CD8-positive, alpha-beta memory T cell (primary cell): ENCODE data around the gene ZNRF3. TPM values are rescaled to one million over a fixed set of nuclear protein-coding genes. Genes with fewer than 3 reads are reported as not detected.

Experiments used
- CTCF ChIA-PET: fragments of 350-600 bp; sonication (Branson Sonifier 250); formaldehyde crosslinking; loops from one replicate; lab custom pipeline; 2021; ENCODE audit warnings: antibody characterized with exemption; lab: Charles Lee
- POLR2A ChIA-PET: fragments of 350-600 bp; sonication (Branson Sonifier 250); formaldehyde crosslinking; loops from one replicate; lab custom pipeline; 2021; ENCODE audit warnings: antibody characterized with exemption; lab: Charles Lee
- DNase-seq, 5 donors: peaks; one replicate each; pipeline versions ENCODE4 v3.0.0 to v3.0.0-alpha.2; 2020 to 2022; ENCODE audit warnings: mixed read lengths in 1 of 5
- H3K27ac ChIP-seq: one replicate; pipeline ENCODE4 v1.7.0; 2013; ENCODE audit warnings: low read depth, mild to moderate bottlenecking, low read length, moderate library complexity
- H3K27me3 ChIP-seq: 2 replicates; pipeline ENCODE4 v1.7.0; 2013; ENCODE audit warnings: low read length, mild to moderate bottlenecking; ENCODE audit not compliant: insufficient read depth, poor library complexity, severe bottlenecking
- H3K36me3 ChIP-seq: 2 replicates; pipeline ENCODE4 v1.7.0; 2013; ENCODE audit warnings: mild to moderate bottlenecking, low read length, moderate library complexity; ENCODE audit not compliant: insufficient read depth
- H3K4me1 ChIP-seq: 2 replicates; pipeline ENCODE4 v1.7.0; 2013; ENCODE audit warnings: mild to moderate bottlenecking, low read length, moderate library complexity; ENCODE audit not compliant: insufficient read depth
- H3K4me3 ChIP-seq: 2 replicates; pipeline ENCODE4 v1.7.0; 2013; ENCODE audit warnings: mild to moderate bottlenecking, low read length
- H3K9me3 ChIP-seq: 2 replicates; pipeline ENCODE4 v1.7.0; 2013; ENCODE audit warnings: mild to moderate bottlenecking, low read length
- H3K27ac Mint-ChIP-seq, 8 donors: one replicate each; pipeline ENCODE4 v1.8.0; 2020 to 2021; ENCODE audit warnings: mixed read lengths in 8 of 8, mild to moderate bottlenecking in 6 of 8, inconsistent platforms in 3 of 8, moderate library complexity in 3 of 8
- H3K27me3 Mint-ChIP-seq, 2 donors: one replicate each; pipeline ENCODE4 v1.8.0; 2020 to 2021; ENCODE audit warnings: mixed read lengths in 2 of 2, mild to moderate bottlenecking in 1 of 2, moderate library complexity in 1 of 2
- H3K36me3 Mint-ChIP-seq, 3 donors: one replicate each; pipeline ENCODE4 v1.8.0; 2020 to 2021; ENCODE audit warnings: mixed read lengths in 3 of 3, inconsistent platforms in 1 of 3, mild to moderate bottlenecking in 1 of 3
- H3K4me1 Mint-ChIP-seq, 3 donors: one replicate each; pipeline ENCODE4 v1.8.0; 2020 to 2021; ENCODE audit warnings: mixed read lengths in 3 of 3, inconsistent platforms in 1 of 3, mild to moderate bottlenecking in 1 of 3
- H3K4me3 Mint-ChIP-seq, 7 donors: one replicate each; pipeline ENCODE4 v1.8.0; 2020 to 2021; ENCODE audit warnings: mixed read lengths in 7 of 7, mild to moderate bottlenecking in 6 of 7, moderate library complexity in 4 of 7, inconsistent platforms in 2 of 7
- H3K9me3 Mint-ChIP-seq, 5 donors: one replicate each; pipeline ENCODE4 v1.8.0; 2020 to 2022; ENCODE audit warnings: mixed read lengths in 5 of 5, mild to moderate bottlenecking in 3 of 5, moderate library complexity in 2 of 5, inconsistent platforms in 1 of 5
- polyA plus RNA-seq: library from polyadenylated mRNA; unstranded; fragments of 300-500 nt; fragmentation: Illumina TruSeq; gene quantifications from one replicate; pipeline ENCODE4 v1.2.3, GENCODE V29; 2021
- total RNA-seq, 2 experiments: library from RNA; stranded (reverse); gene quantifications; one replicate each; pipeline ENCODE4 v1.2.3, GENCODE V29; 2021

The ZNRF3 gene
- total and polyA plus RNA-seq, 3 experiments from 2014 or later = 0.35 to 1.2 (median 1.0) TPM

DNA sequence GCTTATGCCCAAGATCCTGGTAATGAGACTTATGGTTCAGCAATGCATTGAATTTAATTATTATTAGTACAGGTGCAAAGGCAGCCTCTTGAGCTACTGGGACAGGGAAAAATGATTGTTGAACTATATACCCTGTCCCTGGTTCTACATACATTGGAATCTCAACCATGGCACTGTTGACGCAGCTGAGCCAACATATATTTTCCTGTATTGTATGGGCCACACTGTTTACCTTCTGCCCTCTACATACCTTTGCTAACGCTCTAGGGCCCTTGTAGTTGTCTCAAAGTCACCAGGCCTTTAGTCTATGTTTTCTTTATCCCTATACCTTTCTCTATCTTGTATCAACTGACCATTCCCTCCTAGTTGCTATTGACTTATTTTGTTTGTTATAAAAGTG is 212.1 kb downstream of the ZNRF3 start:
- Mint-ChIP-seq H3K9me3 (no peaks in the 10 kb centered on the region), H3K27ac (no peak overlapping the region), H3K36me3 (no peaks in the 10 kb centered on the region), H3K4me3 (no peak overlapping the region), H3K27me3 (peaks cover 15 to 21% of the 10 kb centered on the region in 2 donors), H3K4me1 (no peaks in the 10 kb centered on the region)
- POLR2A ChIA-PET = no interaction called here
- no peak overlapping the region for H3K4me3 ChIP-seq
- CTCF ChIA-PET = no interaction called here
- H3K27ac ChIP-seq = no peak overlapping the region
- no peak for DNase-seq
- no peaks in the 10 kb centered on the region for H3K27me3 ChIP-seq
- H3K4me1 ChIP-seq = no peaks in the 10 kb centered on the region
- no peaks in the 10 kb centered on the region for H3K36me3 ChIP-seq
- no peaks in the 10 kb centered on the region for H3K9me3 ChIP-seq

DNA sequence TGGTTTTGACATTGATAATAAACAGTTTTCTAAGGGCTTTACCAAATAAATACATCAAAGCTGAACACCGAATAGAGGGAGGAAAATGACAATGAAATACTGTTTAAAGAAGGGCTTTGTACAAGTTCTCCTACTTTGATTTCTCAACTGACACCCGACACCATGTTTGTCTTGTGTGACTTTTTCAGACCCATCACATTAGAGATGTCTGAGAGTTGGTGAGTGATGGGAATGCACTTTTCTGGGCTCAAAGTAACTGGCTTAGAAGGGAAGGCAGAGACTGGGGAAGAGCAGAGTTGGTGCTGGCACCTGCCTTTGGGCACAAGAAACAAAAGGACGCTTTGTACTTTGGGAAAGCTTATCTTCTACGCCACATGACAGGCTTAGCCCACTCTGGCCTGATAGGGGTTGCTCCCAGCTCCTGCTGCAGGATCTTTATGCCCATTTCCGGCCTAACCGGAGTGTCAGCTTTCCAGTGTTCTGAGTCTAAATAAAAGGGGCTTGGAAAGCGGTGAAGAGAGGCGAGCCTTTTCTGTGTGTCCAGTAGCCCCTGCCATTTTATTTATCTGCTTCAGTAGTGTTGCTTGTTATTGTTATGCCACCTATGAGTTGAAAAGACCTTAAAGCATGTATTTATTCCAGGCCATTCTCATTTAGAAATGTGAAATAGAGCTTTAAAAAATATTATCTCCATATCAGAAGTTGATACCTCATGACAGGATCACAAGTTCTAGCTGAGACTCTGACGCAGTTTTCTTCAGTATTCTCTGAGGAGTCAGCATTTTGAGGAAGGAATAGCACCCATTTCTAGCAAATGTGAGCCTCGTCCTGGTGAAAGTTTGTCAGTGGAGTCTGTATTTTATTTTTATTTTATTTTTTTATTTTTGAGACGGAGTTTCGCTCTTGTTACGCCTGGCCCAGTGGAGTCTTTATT is 213.6 kb downstream of the ZNRF3 start:
- no peaks in the 10 kb centered on the region for H3K4me1 ChIP-seq
- H3K9me3 Mint-ChIP-seq = no peaks in the 10 kb centered on the region
- H3K27ac ChIP-seq = peak overlapping the region; percentile 54
- H3K4me1 Mint-ChIP-seq = no peaks in the 10 kb centered on the region
- no peak overlapping the region for H3K27ac Mint-ChIP-seq
- H3K4me3 Mint-ChIP-seq = no peak overlapping the region
- H3K9me3 ChIP-seq = no peaks in the 10 kb centered on the region
- H3K36me3 ChIP-seq = no peaks in the 10 kb centered on the region
- ChIA-PET POLR2A (no interaction called here), CTCF (no interaction called here)
- peaks cover 13 to 15% of the 10 kb centered on the region in 2 donors for H3K27me3 Mint-ChIP-seq
- no peak for DNase-seq
- no peaks in the 10 kb centered on the region for H3K36me3 Mint-ChIP-seq
- H3K27me3 ChIP-seq = no peaks in the 10 kb centered on the region
- no peak overlapping the region for H3K4me3 ChIP-seq

DNA sequence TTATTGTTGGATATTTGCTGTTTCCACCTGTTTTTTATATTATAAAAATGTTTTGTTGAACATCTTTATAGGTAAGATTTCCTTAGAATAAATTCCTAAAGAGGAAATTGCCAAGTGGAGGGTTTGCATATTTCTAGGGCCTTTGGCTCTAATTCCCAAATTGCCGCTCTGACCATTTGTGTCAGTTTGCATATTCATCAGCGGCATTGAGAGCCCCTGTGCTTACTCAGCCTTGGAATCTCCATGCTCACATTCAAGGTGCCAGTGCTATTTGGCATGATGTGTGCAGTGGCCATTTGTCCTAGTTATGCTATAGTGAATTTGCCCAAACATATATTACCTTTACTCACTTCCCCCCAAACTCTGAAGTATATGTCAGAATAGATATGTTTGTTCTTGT is 214.9 kb downstream of the ZNRF3 start:
- Histone ChIP-seq H3K27me3 (no peaks in the 10 kb centered on the region), H3K27ac (no peak overlapping the region), H3K4me1 (no peaks in the 10 kb centered on the region), H3K9me3 (no peaks in the 10 kb centered on the region), H3K4me3 (no peak overlapping the region), H3K36me3 (no peaks in the 10 kb centered on the region)
- CTCF ChIA-PET = no interaction called here
- no peak overlapping the region for H3K4me3 Mint-ChIP-seq
- no peaks in the 10 kb centered on the region for H3K4me1 Mint-ChIP-seq
- H3K36me3 Mint-ChIP-seq = no peaks in the 10 kb centered on the region
- POLR2A ChIA-PET = no interaction called here
- H3K9me3 Mint-ChIP-seq = no peaks in the 10 kb centered on the region
- peaks cover 9% of the 10 kb centered on the region in 2 donors for H3K27me3 Mint-ChIP-seq
- DNase-seq = no peak
- H3K27ac Mint-ChIP-seq = no peak overlapping the region

DNA sequence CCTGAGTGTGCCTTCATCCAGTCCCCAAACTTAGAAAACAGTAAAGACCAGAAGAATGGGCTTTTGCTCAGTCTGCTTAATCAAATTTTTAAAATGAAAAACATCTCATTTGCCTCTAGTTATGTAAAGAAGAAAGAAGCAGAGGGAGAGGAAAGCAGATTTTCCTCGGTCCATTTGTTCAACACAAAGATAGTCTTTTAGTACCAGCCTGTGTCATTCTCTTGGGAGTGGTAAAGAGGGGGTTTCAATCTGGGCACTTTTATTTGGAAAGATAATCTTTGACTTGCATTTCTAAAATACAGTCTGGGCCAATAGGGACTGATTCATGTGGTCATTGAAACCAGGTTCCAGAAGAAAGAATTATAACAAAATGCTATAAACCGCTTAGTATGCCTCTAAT is 218.9 kb downstream of the ZNRF3 start:
- Histone ChIP-seq H3K27ac (no peak overlapping the region), H3K4me3 (no peak overlapping the region), H3K27me3 (no peaks in the 10 kb centered on the region), H3K4me1 (no peaks in the 10 kb centered on the region), H3K36me3 (no peaks in the 10 kb centered on the region), H3K9me3 (no peaks in the 10 kb centered on the region)
- Mint-ChIP-seq H3K9me3 (no peaks in the 10 kb centered on the region), H3K27ac (no peak overlapping the region), H3K4me3 (no peak overlapping the region), H3K4me1 (no peaks in the 10 kb centered on the region), H3K27me3 (peaks cover 5 to 13% of the 10 kb centered on the region in 2 donors), H3K36me3 (no peaks in the 10 kb centered on the region)
- DNase-seq = no peak
- ChIA-PET CTCF (no interaction called here), POLR2A (no interaction called here)

DNA sequence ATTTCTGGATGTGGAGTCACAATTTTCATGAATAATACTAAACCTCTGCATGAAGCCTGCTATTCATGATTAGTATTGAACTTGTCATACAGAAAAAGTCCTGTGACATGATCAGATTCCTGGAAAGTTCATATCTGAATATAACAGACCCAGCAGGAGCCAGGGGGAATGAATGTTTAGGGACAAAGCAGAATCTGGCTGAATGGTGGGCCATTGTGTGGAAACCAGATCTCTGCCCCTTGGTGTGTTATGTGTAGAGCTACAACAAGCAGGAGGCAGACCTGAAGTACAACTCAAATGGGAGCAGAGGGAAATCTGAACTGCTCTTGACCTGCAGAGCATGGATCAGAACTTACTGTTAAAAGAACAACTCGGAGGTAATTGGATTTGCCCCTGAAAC is 219.7 kb downstream of the ZNRF3 start:
- Mint-ChIP-seq H3K27me3 (peaks cover 3 to 14% of the 10 kb centered on the region in 2 donors), H3K27ac (no peak overlapping the region), H3K4me3 (no peak overlapping the region), H3K36me3 (no peaks in the 10 kb centered on the region), H3K4me1 (no peaks in the 10 kb centered on the region), H3K9me3 (no peaks in the 10 kb centered on the region)
- Histone ChIP-seq H3K4me3 (no peak overlapping the region), H3K9me3 (no peaks in the 10 kb centered on the region), H3K4me1 (no peaks in the 10 kb centered on the region), H3K27ac (no peak overlapping the region), H3K36me3 (no peaks in the 10 kb centered on the region), H3K27me3 (no peaks in the 10 kb centered on the region)
- ChIA-PET POLR2A (no interaction called here), CTCF (no interaction called here)
- no peak for DNase-seq

DNA sequence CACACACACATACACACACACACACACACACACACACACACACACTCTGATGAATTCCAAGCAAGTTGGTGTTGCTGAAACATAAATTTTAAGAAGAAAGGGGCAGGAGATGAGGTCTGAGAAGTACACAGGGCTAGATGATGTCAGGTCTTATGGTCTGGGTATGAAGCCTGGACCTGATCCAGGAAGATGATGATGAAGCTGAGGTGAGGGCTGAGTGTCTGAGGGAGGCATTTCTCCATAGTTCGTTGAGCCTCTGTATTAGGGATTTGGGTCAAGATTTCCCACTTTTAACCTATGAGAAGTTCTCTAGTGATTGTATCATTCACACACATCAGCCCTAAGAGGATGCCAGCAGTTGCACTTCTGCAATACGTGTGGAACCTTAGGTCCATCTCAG is 222.1 kb downstream of the ZNRF3 start:
- no peak overlapping the region for H3K4me3 ChIP-seq
- no peaks in the 10 kb centered on the region for H3K9me3 ChIP-seq
- no peak overlapping the region for H3K27ac Mint-ChIP-seq
- ChIA-PET CTCF (no interaction called here), POLR2A (no interaction called here)
- no peaks in the 10 kb centered on the region for H3K4me1 ChIP-seq
- no peaks in the 10 kb centered on the region for H3K9me3 Mint-ChIP-seq
- no peak for DNase-seq
- no peaks in the 10 kb centered on the region for H3K4me1 Mint-ChIP-seq
- H3K27me3 ChIP-seq = no peaks in the 10 kb centered on the region
- no peak overlapping the region for H3K4me3 Mint-ChIP-seq
- no peaks in the 10 kb centered on the region for H3K36me3 ChIP-seq
- H3K27me3 Mint-ChIP-seq = peaks cover 10 to 21% of the 10 kb centered on the region in 2 donors
- H3K27ac ChIP-seq = no peak overlapping the region
- H3K36me3 Mint-ChIP-seq = no peaks in the 10 kb centered on the region

DNA sequence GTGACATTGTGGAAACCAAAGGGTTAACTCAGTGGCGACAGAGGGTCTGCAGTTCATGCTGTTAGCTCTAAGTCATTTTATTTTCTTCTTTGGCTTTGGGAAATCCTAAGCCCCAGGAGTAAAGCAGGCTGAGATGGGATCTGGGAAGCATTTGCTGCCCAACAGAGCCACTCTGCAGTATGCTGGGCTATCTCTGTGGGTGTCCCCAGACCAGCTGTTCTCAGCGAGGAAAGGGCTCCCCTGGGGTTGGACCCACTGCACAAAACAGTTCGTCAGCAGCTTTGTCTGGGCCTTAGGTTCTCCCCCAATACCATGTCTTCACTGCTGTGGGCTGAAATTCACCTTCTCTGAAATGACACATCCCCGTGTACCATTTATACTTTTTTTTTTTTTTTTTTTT is 223.5 kb downstream of the ZNRF3 start:
- Histone ChIP-seq H3K27ac (no peak overlapping the region), H3K27me3 (no peaks in the 10 kb centered on the region), H3K4me1 (no peaks in the 10 kb centered on the region), H3K9me3 (no peaks in the 10 kb centered on the region), H3K4me3 (no peak overlapping the region), H3K36me3 (no peaks in the 10 kb centered on the region)
- DNase-seq = no peak
- Mint-ChIP-seq H3K27ac (no peak overlapping the region), H3K9me3 (no peaks in the 10 kb centered on the region), H3K36me3 (no peaks in the 10 kb centered on the region), H3K27me3 (peaks cover 10 to 28% of the 10 kb centered on the region in 2 donors), H3K4me1 (no peaks in the 10 kb centered on the region), H3K4me3 (no peak overlapping the region)
- POLR2A ChIA-PET = interaction anchor here (0.6 kb wide), 1 partner anchor 384 kb away, joined by 4 read pairs; no protein-coding TSS in a partner anchor
- CTCF ChIA-PET = no interaction called here
